Measurements from ENCODE around the gene ARFGEF3. TPM values are rescaled to one million over a fixed set of nuclear protein-coding genes. Genes with fewer than 3 reads are reported as not detected.

The ARFGEF3 gene
- polyA plus RNA-seq, 1 of the 3 experiments (the other 2 are of a cell fraction), result not detected

DNA sequence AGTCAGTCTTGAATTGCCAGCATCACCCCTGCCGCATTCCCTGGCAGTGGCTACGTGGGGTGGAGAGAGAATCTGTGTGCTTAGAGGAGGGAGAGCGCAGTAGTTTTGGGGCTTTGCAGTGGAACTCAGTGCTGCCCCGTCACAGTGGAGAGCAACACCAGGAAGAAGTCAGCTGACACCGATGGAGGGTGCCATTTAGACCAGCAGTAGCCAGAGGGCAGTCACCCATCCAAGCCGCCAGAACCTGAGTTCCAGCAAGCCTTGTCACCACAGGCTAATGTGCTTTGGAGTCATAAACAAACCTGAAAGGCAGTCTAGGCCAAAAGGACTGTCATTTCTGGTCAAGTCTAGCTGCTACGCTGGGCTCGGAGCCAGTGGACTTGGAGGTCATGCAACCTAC lies 32.5 kb upstream of the ARFGEF3 start:
- Histone ChIP-seq H3K4me2 (no peak overlapping the region), H3F3A (replicated peaks; ENCODE audit: insufficient read depth) (no peaks in the 10 kb centered on the region), H2AFZ (ENCODE audit: low read depth) (no peak overlapping the region), H3K9ac (no peak overlapping the region), H3K36me3 (replicated peaks in 1 of 2; ENCODE audit: control insufficient read depth in 1 of 2, insufficient read depth in 2 of 2, low read length in 1 of 2) (no peaks in the 10 kb centered on the region), H3K27ac (ENCODE audit: low read depth in 2 of 2, low read length in 1 of 2) (no peak overlapping the region), H3K4me1 (ENCODE audit: control insufficient read depth in 1 of 2, insufficient read depth in 2 of 2, low read depth in 1 of 2, low read length in 1 of 2) (no peaks in the 10 kb centered on the region), H3K9me2 (no peaks in the 10 kb centered on the region), H3K9me3 (no peaks in the 10 kb centered on the region), H3K4me3 (ENCODE audit: low read depth in 2 of 2, low read length in 1 of 2) (no peak overlapping the region), H3K27me3 (ENCODE audit: insufficient read depth) (no peaks in the 10 kb centered on the region), H3K79me2 (ENCODE audit: insufficient read depth) (no peaks in the 10 kb centered on the region), H4K20me1 (ENCODE audit: insufficient read depth) (no peaks in the 10 kb centered on the region)
- POLR2A ChIA-PET, result no interaction called here
- 29% methylated on average over 8 of the region's 8 CpGs for WGBS (ENCODE audit: low lambda C conversion rate)
- no peak for DNase-seq
- TF ChIP-seq POLR2AphosphoS5 (IDR thresholded peaks at IDR 0.05; ENCODE audit: low read depth, low read length) (no peak), RXRA (IDR thresholded peaks at IDR 0.05; ENCODE audit: borderline replicate concordance, low read depth) (no peak), MXI1 (IDR thresholded peaks at IDR 0.05; ENCODE audit: low read depth, low read length) (no peak), EZH2phosphoT487 (IDR thresholded peaks at IDR 0.05; ENCODE audit: borderline replicate concordance, low read depth) (no peak), RAD21 (IDR thresholded peaks at IDR 0.05; ENCODE audit: low read length) (no peak), RFX5 (IDR thresholded peaks at IDR 0.05; ENCODE audit: low read length) (no peak), SIN3A (IDR thresholded peaks at IDR 0.05; ENCODE audit: borderline replicate concordance, low read depth, low read length) (no peak), NRF1 (IDR thresholded peaks at IDR 0.05; ENCODE audit: low read depth, low read length) (no peak), TCF12 (IDR thresholded peaks at IDR 0.05) (no peak), GATA2 (CRISPR knock-in tag; IDR thresholded peaks at IDR 0.05) (no peak), JUND (IDR thresholded peaks at IDR 0.05) (no peak), YY1 (IDR thresholded peaks at IDR 0.05; ENCODE audit: low read depth) (no peak)
- TF ChIP-seq, protein P1, sequence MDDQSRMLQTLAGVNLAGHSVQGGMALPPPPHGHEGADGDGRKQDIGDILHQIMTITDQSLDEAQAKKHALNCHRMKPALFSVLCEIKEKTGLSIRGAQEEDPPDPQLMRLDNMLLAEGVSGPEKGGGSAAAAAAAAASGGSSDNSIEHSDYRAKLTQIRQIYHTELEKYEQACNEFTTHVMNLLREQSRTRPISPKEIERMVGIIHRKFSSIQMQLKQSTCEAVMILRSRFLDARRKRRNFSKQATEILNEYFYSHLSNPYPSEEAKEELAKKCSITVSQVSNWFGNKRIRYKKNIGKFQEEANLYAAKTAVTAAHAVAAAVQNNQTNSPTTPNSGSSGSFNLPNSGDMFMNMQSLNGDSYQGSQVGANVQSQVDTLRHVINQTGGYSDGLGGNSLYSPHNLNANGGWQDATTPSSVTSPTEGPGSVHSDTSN (IDR thresholded peaks at IDR 0.05), result no peak
- TF ChIP-seq, protein P2, sequence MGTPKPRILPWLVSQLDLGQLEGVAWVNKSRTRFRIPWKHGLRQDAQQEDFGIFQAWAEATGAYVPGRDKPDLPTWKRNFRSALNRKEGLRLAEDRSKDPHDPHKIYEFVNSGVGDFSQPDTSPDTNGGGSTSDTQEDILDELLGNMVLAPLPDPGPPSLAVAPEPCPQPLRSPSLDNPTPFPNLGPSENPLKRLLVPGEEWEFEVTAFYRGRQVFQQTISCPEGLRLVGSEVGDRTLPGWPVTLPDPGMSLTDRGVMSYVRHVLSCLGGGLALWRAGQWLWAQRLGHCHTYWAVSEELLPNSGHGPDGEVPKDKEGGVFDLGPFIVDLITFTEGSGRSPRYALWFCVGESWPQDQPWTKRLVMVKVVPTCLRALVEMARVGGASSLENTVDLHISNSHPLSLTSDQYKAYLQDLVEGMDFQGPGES (IDR thresholded peaks at IDR 0.05; ENCODE audit: low read depth, low read length), result no peak
- TF ChIP-seq, protein P3, sequence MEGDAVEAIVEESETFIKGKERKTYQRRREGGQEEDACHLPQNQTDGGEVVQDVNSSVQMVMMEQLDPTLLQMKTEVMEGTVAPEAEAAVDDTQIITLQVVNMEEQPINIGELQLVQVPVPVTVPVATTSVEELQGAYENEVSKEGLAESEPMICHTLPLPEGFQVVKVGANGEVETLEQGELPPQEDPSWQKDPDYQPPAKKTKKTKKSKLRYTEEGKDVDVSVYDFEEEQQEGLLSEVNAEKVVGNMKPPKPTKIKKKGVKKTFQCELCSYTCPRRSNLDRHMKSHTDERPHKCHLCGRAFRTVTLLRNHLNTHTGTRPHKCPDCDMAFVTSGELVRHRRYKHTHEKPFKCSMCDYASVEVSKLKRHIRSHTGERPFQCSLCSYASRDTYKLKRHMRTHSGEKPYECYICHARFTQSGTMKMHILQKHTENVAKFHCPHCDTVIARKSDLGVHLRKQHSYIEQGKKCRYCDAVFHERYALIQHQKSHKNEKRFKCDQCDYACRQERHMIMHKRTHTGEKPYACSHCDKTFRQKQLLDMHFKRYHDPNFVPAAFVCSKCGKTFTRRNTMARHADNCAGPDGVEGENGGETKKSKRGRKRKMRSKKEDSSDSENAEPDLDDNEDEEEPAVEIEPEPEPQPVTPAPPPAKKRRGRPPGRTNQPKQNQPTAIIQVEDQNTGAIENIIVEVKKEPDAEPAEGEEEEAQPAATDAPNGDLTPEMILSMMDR (IDR thresholded peaks at IDR 0.05), result no peak
- TF ChIP-seq, protein P4, sequence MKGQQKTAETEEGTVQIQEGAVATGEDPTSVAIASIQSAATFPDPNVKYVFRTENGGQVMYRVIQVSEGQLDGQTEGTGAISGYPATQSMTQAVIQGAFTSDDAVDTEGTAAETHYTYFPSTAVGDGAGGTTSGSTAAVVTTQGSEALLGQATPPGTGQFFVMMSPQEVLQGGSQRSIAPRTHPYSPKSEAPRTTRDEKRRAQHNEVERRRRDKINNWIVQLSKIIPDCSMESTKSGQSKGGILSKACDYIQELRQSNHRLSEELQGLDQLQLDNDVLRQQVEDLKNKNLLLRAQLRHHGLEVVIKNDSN (IDR thresholded peaks at IDR 0.05; ENCODE audit: borderline replicate concordance, low read depth), result no peak
- TF ChIP-seq, protein P5, sequence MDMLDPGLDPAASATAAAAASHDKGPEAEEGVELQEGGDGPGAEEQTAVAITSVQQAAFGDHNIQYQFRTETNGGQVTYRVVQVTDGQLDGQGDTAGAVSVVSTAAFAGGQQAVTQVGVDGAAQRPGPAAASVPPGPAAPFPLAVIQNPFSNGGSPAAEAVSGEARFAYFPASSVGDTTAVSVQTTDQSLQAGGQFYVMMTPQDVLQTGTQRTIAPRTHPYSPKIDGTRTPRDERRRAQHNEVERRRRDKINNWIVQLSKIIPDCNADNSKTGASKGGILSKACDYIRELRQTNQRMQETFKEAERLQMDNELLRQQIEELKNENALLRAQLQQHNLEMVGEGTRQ (IDR thresholded peaks at IDR 0.05; ENCODE audit: borderline replicate concordance, low read depth, low read length), result no peak
- CTCF ChIA-PET, result interaction anchor here (1.9 kb wide), 1 partner anchor 13 kb away, joined by 6 read pairs; no protein-coding TSS in a partner anchor
